Activated T-helper 2 cell treated with anti-CD3 and anti-CD28 coated beads, Interferon-gamma antibody, Interleukin-2, Interleukin-4, amounts not matched to agents 10 μg/mL and 5 μg/mL and 100 μg/mL, durations not matched to agents 14 hours and 24 hours and 36 hours (primary cell): ENCODE data around the gene MIOS. TPM values are rescaled to one million over a fixed set of nuclear protein-coding genes. Genes with fewer than 3 reads are reported as not detected.

Source experiments
- DNase-seq: peaks from one replicate; pipeline ENCODE4 v3.0.0; 2021; ENCODE audit warnings: low spot score
- H3K27ac Mint-ChIP-seq: one replicate; pipeline ENCODE4 v1.8.0; 2021; ENCODE audit warnings: mixed read lengths
- H3K27me3 Mint-ChIP-seq: one replicate; pipeline ENCODE4 v1.8.0; 2021; ENCODE audit warnings: low read depth, mixed read lengths
- H3K36me3 Mint-ChIP-seq: one replicate; pipeline ENCODE4 v1.8.0; 2021; ENCODE audit warnings: low read depth, mixed read lengths
- H3K4me1 Mint-ChIP-seq: one replicate; pipeline ENCODE4 v1.8.0; 2021; ENCODE audit warnings: low read depth, mixed read lengths
- H3K4me3 Mint-ChIP-seq: one replicate; pipeline ENCODE4 v1.8.0; 2021; ENCODE audit warnings: low read depth, mild to moderate bottlenecking, moderate library complexity, mixed read lengths
- H3K9me3 Mint-ChIP-seq: one replicate; pipeline ENCODE4 v1.8.0; 2021; ENCODE audit warnings: mixed read lengths
- intact Hi-C: fragments of 100-400 bp; cut with micrococcal nuclease; formaldehyde crosslinking; loops from one replicate; pipeline ENCODE4 v1.15.1; 2023
- total RNA-seq: library from RNA; stranded (reverse); gene quantifications from 2 replicates; pipeline ENCODE4 v1.2.3, GENCODE V29; 2022

The MIOS gene
- total RNA-seq, 1 donor from 2014 or later: 29.8 TPM

DNA sequence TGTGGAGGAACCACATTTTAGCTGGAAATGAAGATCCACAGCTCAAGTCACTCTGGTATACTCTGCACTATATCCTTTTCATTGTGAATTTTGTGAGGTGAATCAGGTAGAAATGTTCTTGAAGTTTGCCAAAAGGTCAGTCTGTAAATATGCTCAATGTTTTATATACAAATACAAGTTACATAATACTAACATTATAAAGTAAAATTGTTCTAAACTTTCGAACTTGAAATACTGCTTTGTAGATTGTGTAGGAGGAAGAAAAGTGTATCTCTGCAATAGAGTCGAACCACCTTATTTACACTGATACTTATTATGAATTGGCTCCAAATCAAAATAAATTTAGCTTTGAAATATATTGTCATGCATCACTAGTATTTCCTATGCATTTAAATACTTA is 7.0 kb downstream of the MIOS start:
- H3K9me3 Mint-ChIP-seq: no peaks in the 10 kb centered on the region
- H3K27me3 Mint-ChIP-seq: no peaks in the 10 kb centered on the region
- no peak for DNase-seq
- H3K27ac Mint-ChIP-seq: no peak overlapping the region
- intact Hi-C loops: no loop called here
- H3K36me3 Mint-ChIP-seq: peaks cover 43% of the 10 kb centered on the region
- no peak overlapping the region for H3K4me3 Mint-ChIP-seq
- H3K4me1 Mint-ChIP-seq: peaks cover 26% of the 10 kb centered on the region

GRCh38 chr7:7576344-7576743 is 9.7 kb downstream of the MIOS start:
- Mint-ChIP-seq H3K9me3 (no peaks in the 10 kb centered on the region), H3K4me3 (no peak overlapping the region), H3K4me1 (peaks cover 9% of the 10 kb centered on the region), H3K27me3 (no peaks in the 10 kb centered on the region), H3K36me3 (peaks cover 27% of the 10 kb centered on the region), H3K27ac (no peak overlapping the region)
- no peak for DNase-seq
- intact Hi-C loops: no loop called here

GRCh38 chr7:7577888-7578287 is 11.2 kb downstream of the MIOS start:
- Mint-ChIP-seq H3K36me3 (peaks cover 31% of the 10 kb centered on the region), H3K4me1 (peaks cover 3% of the 10 kb centered on the region), H3K27me3 (no peaks in the 10 kb centered on the region), H3K9me3 (no peaks in the 10 kb centered on the region), H3K4me3 (no peak overlapping the region), H3K27ac (no peak overlapping the region)
- intact Hi-C loops: no loop called here
- no peak for DNase-seq

GRCh38 chr7:7579638-7580037 is 13.0 kb downstream of the MIOS start:
- no peak overlapping the region for H3K4me3 Mint-ChIP-seq
- H3K27ac Mint-ChIP-seq: no peak overlapping the region
- no peak for DNase-seq
- peaks cover 19% of the 10 kb centered on the region for H3K36me3 Mint-ChIP-seq
- no peaks in the 10 kb centered on the region for H3K27me3 Mint-ChIP-seq
- peaks cover 1% of the 10 kb centered on the region for H3K4me1 Mint-ChIP-seq
- intact Hi-C loops: no loop called here
- H3K9me3 Mint-ChIP-seq: no peaks in the 10 kb centered on the region

DNA sequence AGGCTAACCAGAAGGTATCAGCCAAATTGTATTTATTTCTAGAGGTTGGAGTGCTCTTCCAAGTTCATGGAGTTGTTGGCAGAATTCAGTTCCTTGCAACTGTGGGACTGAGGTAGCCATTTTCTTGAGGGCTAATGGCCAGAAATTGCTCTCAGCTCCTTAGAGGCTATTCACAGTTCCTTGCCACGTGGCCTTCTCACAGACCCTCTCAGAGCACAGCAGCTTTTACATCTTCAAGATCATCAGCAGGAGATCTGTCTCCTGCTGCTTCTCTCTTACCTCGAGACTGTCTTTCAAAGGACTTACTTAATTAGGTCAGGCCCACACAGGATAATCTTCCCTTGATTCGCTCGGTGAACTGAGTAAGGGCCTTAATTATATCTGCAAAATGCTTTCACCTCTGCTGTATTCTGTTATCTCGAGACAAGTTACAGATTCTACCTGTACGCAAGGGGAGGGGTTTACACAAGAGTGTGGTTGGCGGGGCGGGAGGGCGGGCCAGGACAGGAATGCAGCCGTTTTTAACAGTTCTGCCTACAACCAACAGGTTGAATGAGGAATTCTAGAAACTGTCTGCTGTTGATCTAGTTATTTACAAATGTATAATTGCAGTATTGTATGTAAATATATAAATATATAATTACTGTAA is 15.0 kb downstream of the MIOS start:
- DNase-seq: no peak
- Mint-ChIP-seq H3K4me3 (no peak overlapping the region), H3K4me1 (peaks cover 1% of the 10 kb centered on the region), H3K9me3 (no peaks in the 10 kb centered on the region), H3K27ac (no peak overlapping the region), H3K36me3 (peaks cover 18% of the 10 kb centered on the region), H3K27me3 (no peaks in the 10 kb centered on the region)
- intact Hi-C loops: no loop called here

GRCh38 chr7:7582596-7582995 is 15.9 kb downstream of the MIOS start:
- Mint-ChIP-seq H3K27ac (no peak overlapping the region), H3K4me3 (no peak overlapping the region)
- no peak for DNase-seq

GRCh38 chr7:7583731-7584130 is 17.0 kb downstream of the MIOS start:
- no peak for DNase-seq
- Mint-ChIP-seq H3K4me1 (peaks cover 2% of the 10 kb centered on the region), H3K4me3 (no peak overlapping the region), H3K36me3 (peaks cover 20% of the 10 kb centered on the region), H3K9me3 (no peaks in the 10 kb centered on the region), H3K27ac (no peak overlapping the region), H3K27me3 (no peaks in the 10 kb centered on the region)
- intact Hi-C loops: no loop called here

More at GRCh38 chr7:7582596-7582995, 15.9 kb downstream of the MIOS start:
- H3K36me3 Mint-ChIP-seq: peaks cover 18% of the 10 kb centered on the region
- H3K27me3 Mint-ChIP-seq: no peaks in the 10 kb centered on the region
- H3K9me3 Mint-ChIP-seq: no peaks in the 10 kb centered on the region
- H3K4me1 Mint-ChIP-seq: peaks cover 1% of the 10 kb centered on the region
- intact Hi-C loops: no loop called here

GRCh38 chr7:7584653-7585052 is 18.0 kb downstream of the MIOS start:
- H3K9me3 Mint-ChIP-seq: no peaks in the 10 kb centered on the region
- H3K4me1 Mint-ChIP-seq: peaks cover 4% of the 10 kb centered on the region
- H3K4me3 Mint-ChIP-seq: no peak overlapping the region
- intact Hi-C loops: no loop called here
- no peak overlapping the region for H3K27ac Mint-ChIP-seq
- DNase-seq: no peak
- H3K27me3 Mint-ChIP-seq: no peaks in the 10 kb centered on the region
- peaks cover 20% of the 10 kb centered on the region for H3K36me3 Mint-ChIP-seq

GRCh38 chr7:7585241-7585928 is 18.7 kb downstream of the MIOS start:
- no peak for DNase-seq
- no peak overlapping the region for H3K27ac Mint-ChIP-seq
- intact Hi-C loops: no loop called here

GRCh38 chr7:7595451-7595850 is 28.8 kb downstream of the MIOS start:
- DNase-seq: no peak
- Mint-ChIP-seq H3K27me3 (no peaks in the 10 kb centered on the region), H3K9me3 (no peaks in the 10 kb centered on the region), H3K27ac (no peak overlapping the region), H3K36me3 (peaks cover 44% of the 10 kb centered on the region), H3K4me1 (peaks cover 2% of the 10 kb centered on the region), H3K4me3 (no peak overlapping the region)
- intact Hi-C loops: loop anchor here (2.0 to 10.0 kb wide), 3 partner anchors 42 to 699 kb away; no protein-coding TSS in a partner anchor

More at GRCh38 chr7:7585241-7585928, 18.7 kb downstream of the MIOS start:
- Mint-ChIP-seq H3K4me3 (no peak overlapping the region), H3K27me3 (no peaks in the 10 kb centered on the region), H3K36me3 (peaks cover 25% of the 10 kb centered on the region), H3K4me1 (peaks cover 8% of the 10 kb centered on the region), H3K9me3 (no peaks in the 10 kb centered on the region)

DNA sequence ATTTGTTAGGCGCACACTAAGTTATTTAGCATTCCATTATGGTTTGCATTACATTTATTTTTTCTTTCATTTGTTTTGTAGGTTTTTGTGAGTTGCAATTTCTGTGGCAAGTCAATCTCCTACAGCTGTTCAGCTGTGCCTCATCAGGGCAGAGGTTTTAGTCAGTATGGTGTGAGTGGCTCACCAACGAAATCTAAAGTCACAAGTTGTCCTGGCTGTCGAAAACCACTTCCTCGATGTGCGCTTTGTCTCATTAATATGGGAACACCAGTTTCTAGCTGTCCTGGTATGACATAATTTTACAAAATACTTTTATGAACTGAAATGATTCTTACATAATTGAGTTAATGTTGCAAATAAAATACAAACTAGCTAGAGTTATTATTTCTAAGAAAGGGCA is 29.5 kb downstream of the MIOS start:
- H3K4me1 Mint-ChIP-seq: no peaks in the 10 kb centered on the region
- H3K36me3 Mint-ChIP-seq: peaks cover 45% of the 10 kb centered on the region
- H3K9me3 Mint-ChIP-seq: peaks cover 6% of the 10 kb centered on the region
- intact Hi-C loops: loop anchor here (2.0 to 10.0 kb wide), 3 partner anchors 41 to 699 kb away; no protein-coding TSS in a partner anchor
- no peak overlapping the region for H3K27ac Mint-ChIP-seq
- H3K27me3 Mint-ChIP-seq: no peaks in the 10 kb centered on the region
- no peak overlapping the region for H3K4me3 Mint-ChIP-seq
- no peak for DNase-seq

DNA sequence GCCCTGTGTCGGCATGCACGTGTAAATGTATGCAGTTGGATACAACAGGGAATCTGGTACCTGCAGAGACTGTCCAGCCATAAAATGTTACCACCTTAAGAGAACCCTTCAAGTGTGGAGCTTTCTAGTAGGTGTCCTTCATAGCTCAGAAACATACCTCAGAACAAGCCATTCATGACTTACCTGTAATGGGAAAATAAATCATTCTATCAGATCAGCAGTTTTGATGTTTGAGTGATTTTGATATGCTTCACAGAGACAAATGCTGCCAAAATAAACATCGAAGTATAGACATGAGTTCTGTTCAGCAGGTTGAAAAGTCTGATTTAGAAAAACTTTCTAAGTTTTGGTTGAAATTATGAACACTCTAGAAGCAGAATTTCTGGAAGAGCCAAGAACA is 40.3 kb downstream of the MIOS start:
- H3K4me1 Mint-ChIP-seq: no peaks in the 10 kb centered on the region
- no peak for DNase-seq
- H3K4me3 Mint-ChIP-seq: no peak overlapping the region
- no peak overlapping the region for H3K27ac Mint-ChIP-seq
- no peaks in the 10 kb centered on the region for H3K27me3 Mint-ChIP-seq
- peaks cover 12% of the 10 kb centered on the region for H3K36me3 Mint-ChIP-seq
- peaks cover 2% of the 10 kb centered on the region for H3K9me3 Mint-ChIP-seq
- intact Hi-C loops: no loop called here

- Mint-ChIP-seq H3K4me1 (no peaks in the 10 kb centered on the region), H3K9me3 (no peaks in the 10 kb centered on the region), H3K27ac (no peak overlapping the region), H3K4me3 (no peak overlapping the region), H3K36me3 (peaks cover 12% of the 10 kb centered on the region), H3K27me3 (no peaks in the 10 kb centered on the region)
- no peak for DNase-seq
- intact Hi-C loops: no loop called here
Observed at GRCh38 chr7:7609330-7609729, 42.6 kb downstream of the MIOS start.
